Embryonic facial prominence (tissue), 1 donor: ENCODE measurements around the gene FBXO17.
"Not testable (repeated sequence)": the region's sequence is repeated elsewhere in the genome, so short reads cannot be mapped to it uniquely, and the experiment has no call there.

Source experiments
- DNase-seq: peaks from one replicate; pipeline ENCODE4 v3.0.0-alpha.2; 2016; ENCODE audit errors: extremely low spot score

The FBXO17 gene

GRCh38 chr19:38975214-38975860, at the start of gene FBXO17:
Gene FBXO17 (minus strand): TSS chr19:38975742. CDS start chr19:38950319, 25,423 bp downstream.
- no peak for DNase-seq

- DNase-seq = no peak
These were observed 49.5 kb upstream of the FBXO17 start for GRCh38 chr19:39024875-39025641.

GRCh38 chr19:39021063-39021462, 45.5 kb upstream of the FBXO17 start:
- DNase-seq = no peak

- DNase-seq = no peak
These were observed 42.1 kb upstream of the FBXO17 start for GRCh38 chr19:39017646-39018045.

- DNase-seq = no peak
These were observed 41.5 kb upstream of the FBXO17 start for GRCh38 chr19:39017026-39017425.

GRCh38 chr19:39014037-39014436, 38.5 kb upstream of the FBXO17 start:
- no peak for DNase-seq

- DNase-seq = no peak
These were observed 33.5 kb upstream of the FBXO17 start for GRCh38 chr19:39009001-39009400.

- DNase-seq = no peak
These were observed 32.6 kb upstream of the FBXO17 start for GRCh38 chr19:39008137-39008536.

GRCh38 chr19:39007096-39007495, 31.6 kb upstream of the FBXO17 start:
- DNase-seq = no peak

GRCh38 chr19:39004403-39004802, 28.9 kb upstream of the FBXO17 start:
- no peak for DNase-seq

GRCh38 chr19:39003796-39004195, 28.3 kb upstream of the FBXO17 start:
- DNase-seq = no peak

- no peak for DNase-seq
These were observed 27.6 kb upstream of the FBXO17 start for GRCh38 chr19:39003188-39003587.

- no peak for DNase-seq
These were observed 25.5 kb upstream of the FBXO17 start for GRCh38 chr19:39001041-39001440.

GRCh38 chr19:38997576-38997975, 22.0 kb upstream of the FBXO17 start:
- DNase-seq = not testable (repeated sequence)

- DNase-seq = no peak
These were observed 17.7 kb upstream of the FBXO17 start for GRCh38 chr19:38993271-38993670.

- DNase-seq = no peak
These were observed 15.6 kb upstream of the FBXO17 start for GRCh38 chr19:38990949-38991697.

- DNase-seq = not testable (repeated sequence)
These were observed 14.1 kb upstream of the FBXO17 start for GRCh38 chr19:38989614-38990013.

GRCh38 chr19:38989066-38989605, 13.6 kb upstream of the FBXO17 start:
- peak; percentile 58 for DNase-seq

- DNase-seq = not testable (repeated sequence)
These were observed 13.1 kb upstream of the FBXO17 start for GRCh38 chr19:38988627-38989026.

GRCh38 chr19:38987745-38988144, 12.2 kb upstream of the FBXO17 start:
- DNase-seq = not testable (repeated sequence)

GRCh38 chr19:38985262-38985661, 9.7 kb upstream of the FBXO17 start:
- no peak for DNase-seq
